AG10803 (cell line): ENCODE measurements around the gene PPM1G.

Experiments
- DNase-seq: peaks from one replicate; pipeline ENCODE4 v3.0.0; 2010; ENCODE audit warnings: low read depth
- H3K4me3 ChIP-seq: 2 replicates; pipeline ENCODE4 v1.5.1; 2011; ENCODE audit warnings: mild to moderate bottlenecking, low read length, control low read depth
- CTCF ChIP-seq: conservative IDR thresholded peaks from 2 replicates; pipeline ENCODE4 v1.5.1; 2011; ENCODE audit warnings: mild to moderate bottlenecking, low read length, control low read depth, inconsistent platforms

The PPM1G gene

GRCh38 chr2:27409321-27410073 lies at the start of gene PPM1G:
TSS of gene PPM1G (minus strand) at chr2:27409591. CDS start at chr2:27409422, 169 bp downstream.
- TF ChIP-seq CTCF, result no peak
- peak within 1 kb of the TSS; percentile 88 for H3K4me3 ChIP-seq
- peak; percentile 89 for DNase-seq

GRCh38 chr2:27453968-27454367 lies 44.6 kb upstream of the PPM1G start:
- DNase-seq, result no peak
- no peak overlapping the region for H3K4me3 ChIP-seq
- TF ChIP-seq CTCF, result no peak

GRCh38 chr2:27451095-27451494 lies 41.7 kb upstream of the PPM1G start:
- no peak for TF ChIP-seq CTCF
- no peak for DNase-seq
- no peak overlapping the region for H3K4me3 ChIP-seq

- no peak for DNase-seq
- no peak overlapping the region for H3K4me3 ChIP-seq
- no peak for TF ChIP-seq CTCF
Measured at GRCh38 chr2:27448381-27448780, 39.0 kb upstream of the PPM1G start.

- no peak overlapping the region for H3K4me3 ChIP-seq
- no peak for DNase-seq
- no peak for TF ChIP-seq CTCF
Measured at GRCh38 chr2:27446057-27446456, 36.7 kb upstream of the PPM1G start.

GRCh38 chr2:27445615-27446014 lies 36.2 kb upstream of the PPM1G start:
- no peak for TF ChIP-seq CTCF
- H3K4me3 ChIP-seq, result no peak overlapping the region
- no peak for DNase-seq

GRCh38 chr2:27445155-27445554 lies 35.8 kb upstream of the PPM1G start:
- TF ChIP-seq CTCF, result no peak
- DNase-seq, result no peak
- no peak overlapping the region for H3K4me3 ChIP-seq
